ENCODE results near the gene CFAP53.

The CFAP53 gene

DNA sequence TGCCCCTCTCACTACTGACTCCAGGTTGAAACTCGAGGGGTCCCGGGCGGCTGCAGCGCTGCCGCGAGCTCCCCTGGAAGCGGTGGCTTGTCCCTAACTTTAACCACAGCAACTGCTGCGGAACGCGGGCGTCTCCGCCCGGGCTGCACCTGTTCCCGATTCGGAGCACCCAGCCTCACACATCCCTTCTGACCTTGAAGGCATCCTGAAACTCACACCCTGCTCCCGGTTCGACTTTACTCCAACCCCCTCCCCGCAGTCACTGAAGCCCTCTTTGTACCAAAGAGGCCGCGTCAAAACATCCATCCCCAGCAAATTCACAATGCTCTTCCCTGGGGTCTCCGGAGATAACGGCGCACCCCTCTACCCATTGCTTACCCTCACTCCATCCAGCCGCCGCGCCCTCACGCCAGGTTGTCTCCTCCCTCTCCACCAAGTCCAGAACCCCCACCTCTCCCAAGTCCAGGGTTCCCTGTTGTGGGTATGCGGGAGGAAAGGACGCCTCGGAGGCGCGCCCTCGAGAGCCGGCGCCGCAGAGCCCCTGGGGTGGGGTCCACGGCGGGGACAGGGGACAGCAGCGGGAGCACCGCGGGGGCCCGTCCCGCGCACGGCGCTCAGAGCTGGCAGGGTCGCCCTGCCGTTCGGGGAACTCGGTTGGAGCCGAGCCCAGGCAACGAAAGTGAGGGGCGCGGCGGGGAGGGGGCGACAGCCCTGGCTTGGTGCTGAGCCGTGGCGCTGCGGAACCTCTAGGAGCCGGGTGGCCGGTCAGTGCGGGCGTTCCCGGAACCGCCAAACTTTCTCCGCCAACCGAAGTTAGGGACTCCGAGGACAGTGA lies 72.3 kb downstream of the CFAP53 start:
- no peak for DNase-seq (ENCODE audit: low spot score)

DNA sequence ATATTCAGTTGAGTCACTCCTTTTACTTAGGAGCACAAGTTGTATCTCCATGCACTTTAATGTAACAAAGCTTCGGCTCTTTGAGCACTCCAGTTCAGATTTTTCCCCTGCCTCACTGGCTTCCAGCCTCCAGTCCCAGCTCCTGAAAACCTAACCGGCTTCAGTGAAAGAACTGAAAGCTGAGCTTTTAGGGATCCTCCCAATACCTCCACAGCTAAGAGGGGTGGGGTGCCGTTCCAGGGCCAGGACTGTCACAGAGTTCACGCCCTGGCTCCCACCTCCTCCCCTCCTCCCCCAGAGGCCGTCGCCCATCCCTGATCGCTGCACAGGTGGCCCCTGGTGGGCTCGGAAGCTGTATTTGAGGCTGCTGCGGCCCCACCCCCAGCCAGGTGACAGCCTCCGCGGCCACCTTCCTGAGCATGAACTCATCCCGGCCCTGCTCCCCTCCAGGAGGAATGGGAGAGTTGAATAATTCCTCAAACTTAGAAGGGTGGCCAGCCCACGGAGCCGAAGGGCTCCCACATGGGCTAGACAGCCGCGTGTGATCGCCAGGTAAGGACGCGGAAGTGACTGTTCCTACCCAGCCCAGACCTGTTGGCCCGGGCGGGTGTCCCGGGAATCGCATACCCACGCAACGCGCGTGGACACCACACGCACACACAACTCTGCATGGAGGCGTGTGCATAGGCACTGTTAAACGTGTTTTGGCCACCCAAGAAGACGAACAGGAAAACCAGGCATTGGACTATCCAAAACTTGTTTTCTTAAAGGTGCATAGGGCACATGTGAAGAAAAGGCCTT lies 73.1 kb downstream of the CFAP53 start:
- no peak for DNase-seq (ENCODE audit: low spot score)

DNA sequence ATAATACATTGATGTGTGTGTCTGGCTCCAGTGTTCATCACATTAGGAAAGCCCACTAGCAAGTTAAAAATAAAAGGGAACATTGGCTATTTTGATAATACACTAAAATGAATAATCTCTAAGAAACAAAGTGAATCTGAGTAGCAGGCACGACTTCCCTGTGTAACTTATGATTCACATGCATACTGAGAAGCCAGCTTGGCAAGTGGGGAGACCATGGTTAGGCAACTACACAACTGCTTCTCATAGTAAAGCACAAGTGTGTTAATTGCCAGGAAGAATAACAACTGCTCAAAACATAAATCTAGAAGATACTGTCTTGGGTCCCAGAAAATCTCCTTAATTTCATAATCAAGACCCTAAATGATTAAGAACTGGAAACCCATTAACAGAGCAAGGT lies 75.4 kb downstream of the CFAP53 start:
- no peak for DNase-seq (ENCODE audit: low spot score)

DNA sequence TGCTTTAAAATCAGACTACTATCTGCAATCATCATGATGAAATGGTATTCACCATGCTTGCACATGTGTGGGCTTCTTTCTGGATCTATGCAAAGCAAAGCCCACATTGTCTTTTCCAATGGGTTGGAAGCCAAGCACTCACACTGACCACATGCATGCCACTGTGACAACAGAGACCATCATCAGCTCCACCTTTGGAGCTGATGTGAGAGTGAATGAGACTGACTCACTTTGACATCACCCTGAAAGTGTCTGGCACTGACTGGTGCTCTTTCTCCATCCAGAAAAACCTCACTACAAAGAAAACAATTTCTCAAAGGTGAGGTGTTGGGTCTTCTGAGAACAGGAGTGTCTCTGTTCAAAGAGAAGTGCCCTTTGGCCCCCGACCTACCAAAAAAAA lies 76.1 kb downstream of the CFAP53 start:
- DNase-seq (ENCODE audit: low spot score), result no peak

DNA sequence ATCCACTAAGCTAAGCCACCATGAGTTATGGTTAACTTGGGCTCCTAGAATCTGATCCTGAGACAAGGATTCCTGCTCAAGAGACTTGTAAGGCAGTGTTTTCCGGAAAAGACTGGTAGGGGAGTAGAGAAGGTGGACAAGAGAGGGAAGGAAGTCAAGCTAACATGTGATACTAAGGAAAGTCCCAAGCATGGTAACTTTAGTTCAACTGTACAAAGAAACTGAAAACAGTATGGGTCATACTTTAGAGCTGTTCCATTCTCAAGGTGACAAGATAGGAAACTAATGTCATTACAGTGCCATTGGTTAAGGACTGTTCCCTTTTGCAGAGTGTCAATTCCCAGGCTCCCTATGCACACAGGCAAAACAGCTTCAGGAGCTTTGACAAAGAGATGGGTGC lies 77.1 kb downstream of the CFAP53 start:
- DNase-seq (ENCODE audit: low spot score), result no peak

DNA sequence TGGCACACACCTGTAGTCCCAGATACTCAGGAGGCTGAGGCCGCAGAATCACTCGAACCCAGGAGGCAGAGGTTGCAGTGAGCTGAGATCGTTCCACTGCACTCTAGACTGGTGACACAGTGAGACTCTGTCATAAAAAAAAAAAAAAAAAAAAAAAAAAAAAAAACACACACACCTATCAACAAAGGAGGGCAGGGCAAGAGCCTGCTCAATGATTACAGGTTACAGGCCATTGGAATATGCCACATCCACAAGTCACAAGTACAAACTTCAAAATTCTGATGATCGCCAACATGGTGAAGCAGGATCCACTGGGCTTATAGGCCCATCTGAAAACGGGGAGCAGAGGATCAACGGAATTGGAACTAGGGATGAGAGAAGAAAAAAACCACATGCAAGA lies 77.6 kb downstream of the CFAP53 start:
- no peak for DNase-seq (ENCODE audit: low spot score)

DNA sequence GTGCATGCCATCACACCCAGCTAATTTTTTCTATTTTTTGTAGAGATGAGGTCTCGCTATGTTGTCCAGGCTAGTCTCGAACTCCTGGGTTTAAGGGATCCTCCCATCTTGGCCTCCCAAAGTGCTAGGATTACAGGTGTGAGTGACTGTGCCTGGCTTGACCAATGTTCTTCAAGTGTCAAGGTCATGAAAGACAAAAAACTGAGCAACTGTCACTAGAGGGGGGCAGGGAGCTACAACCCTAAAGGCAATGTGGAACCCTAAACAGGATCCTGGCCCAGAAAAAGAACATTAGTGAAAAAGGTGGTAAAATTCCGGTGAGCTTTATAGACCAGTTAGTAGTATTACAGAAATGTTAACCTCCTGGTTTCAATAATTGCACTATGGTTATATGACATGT lies 78.6 kb downstream of the CFAP53 start:
- no peak for DNase-seq (ENCODE audit: low spot score)

DNA sequence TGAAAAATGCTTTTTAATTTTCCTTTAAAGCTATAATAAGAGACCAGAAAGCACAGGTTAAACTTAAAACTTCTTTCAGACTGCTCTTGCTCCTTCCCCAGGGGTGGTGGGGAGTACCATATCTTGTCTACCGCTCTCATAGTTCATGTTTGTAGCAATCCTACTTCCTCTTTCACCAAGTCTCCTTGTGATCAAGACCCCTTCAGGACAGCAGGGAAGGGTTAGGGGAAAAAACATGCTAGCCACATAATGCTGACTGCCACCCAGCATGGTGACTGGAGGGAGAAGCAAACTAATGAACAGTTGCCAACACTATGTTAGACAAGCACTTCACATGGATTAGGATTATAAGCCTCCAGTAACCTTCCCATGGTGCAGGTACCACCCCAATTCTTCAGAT lies 79.9 kb downstream of the CFAP53 start:
- DNase-seq (ENCODE audit: low spot score), result no peak

DNA sequence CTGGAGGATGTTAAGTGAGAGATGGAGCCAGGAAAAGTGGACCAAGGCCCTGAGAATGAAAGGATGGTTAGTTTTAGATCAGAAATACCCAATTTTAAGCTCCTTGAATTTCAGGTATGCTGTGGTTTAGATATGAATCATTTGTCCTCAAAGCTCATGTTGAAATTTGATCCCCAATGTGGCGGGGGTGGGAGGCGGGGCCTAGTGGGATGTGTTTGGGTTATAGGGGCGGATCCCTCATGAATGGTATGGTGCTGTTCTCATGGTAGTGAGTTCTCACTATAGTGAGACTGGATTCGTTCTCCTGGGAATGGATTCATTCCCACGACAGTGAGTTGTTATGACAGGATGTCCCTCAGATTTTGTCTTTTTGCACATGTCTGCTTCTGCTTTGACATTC lies 82.7 kb downstream of the CFAP53 start:
- no peak for DNase-seq (ENCODE audit: low spot score)

DNA sequence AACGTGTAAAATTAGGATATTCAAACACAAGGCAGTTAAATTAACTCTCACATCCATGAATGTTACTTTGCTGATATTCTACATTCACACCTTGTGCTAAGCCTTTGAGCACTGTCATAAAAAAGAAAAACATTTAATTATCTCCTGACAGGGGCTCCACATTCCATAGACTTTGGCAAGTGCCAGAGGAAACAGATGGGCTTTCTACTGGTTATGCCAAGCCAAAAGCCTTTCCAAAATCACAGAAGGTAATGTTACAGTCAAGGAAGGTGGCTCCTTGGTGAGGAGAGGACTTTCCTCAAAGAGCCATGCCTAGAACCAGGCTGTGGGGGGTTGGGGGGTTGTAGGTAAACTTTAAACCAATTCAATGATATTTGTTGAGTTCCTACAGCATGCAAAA lies 83.8 kb downstream of the CFAP53 start:
- no peak for DNase-seq (ENCODE audit: low spot score)

DNA sequence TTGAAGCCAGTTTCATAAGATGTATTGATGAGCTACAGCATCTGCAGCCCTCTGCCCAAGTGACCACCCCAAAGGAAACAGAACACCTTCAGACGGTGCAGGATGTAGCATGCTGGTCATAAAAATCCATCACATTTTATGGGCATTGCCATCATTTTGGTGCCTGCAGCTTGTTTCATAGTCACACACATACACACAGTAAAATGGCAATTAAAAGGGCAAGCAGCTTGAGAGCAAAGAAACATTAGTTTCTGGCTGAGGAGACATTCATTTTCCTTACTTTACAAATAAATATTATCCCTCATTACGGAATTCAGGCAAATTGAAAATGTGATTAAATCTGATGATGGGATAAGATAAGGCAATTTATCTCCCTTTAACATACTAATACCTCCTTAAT lies 84.7 kb downstream of the CFAP53 start:
- no peak for DNase-seq (ENCODE audit: low spot score)

DNA sequence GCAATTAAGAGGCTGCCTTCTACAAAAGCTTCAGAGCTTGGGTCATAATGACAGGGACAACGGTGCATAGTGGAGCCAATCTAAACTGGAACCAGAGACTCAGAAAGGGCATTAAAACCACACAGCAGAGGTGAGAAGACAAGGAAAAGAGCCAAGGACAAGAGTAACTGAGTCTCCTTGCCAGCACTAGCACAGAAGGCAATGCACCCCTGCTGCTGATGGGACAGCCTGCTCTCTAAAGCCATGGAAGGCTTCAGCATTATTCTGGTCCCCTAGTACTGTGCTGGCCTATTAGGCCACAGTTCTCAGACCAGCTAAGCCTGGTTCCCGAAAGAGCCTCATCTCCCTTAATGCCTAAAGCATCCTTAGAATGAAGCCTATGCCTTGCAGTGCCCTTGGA lies 86.8 kb downstream of the CFAP53 start:
- DNase-seq (ENCODE audit: low spot score), result no peak

DNA sequence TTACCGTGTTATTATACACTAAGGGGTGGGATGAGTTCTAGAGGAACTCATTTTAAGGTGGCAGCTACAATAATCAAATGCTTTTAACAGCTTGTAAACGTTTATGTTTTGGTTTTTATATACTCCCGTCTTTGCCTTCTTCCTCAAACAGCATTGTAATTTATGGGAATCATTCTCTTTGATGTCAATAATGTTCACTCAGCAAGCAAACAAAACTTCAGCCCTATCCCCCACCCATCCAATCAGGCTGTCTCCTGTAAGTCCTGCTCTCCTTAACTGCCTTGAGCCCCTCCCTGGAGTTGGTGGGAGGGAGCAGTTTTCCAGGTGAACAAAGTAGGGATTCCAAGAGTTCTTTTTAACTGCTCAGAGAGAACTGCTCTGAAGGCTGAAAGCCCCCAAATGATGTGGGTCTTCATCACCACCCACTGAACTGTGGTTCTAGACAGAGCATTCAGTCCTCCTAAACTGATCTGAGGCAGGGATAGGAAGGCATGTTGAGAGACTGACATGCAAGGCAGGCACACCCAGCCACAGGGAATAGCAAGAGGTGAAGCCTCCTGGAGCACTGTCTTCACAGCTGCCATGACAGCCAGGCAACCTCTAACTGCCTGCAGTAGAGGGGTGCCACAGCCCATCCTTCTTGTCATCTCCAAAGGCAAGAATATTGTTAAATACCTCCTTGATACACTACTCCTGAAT lies 88.9 kb downstream of the CFAP53 start:
- DNase-seq (ENCODE audit: low spot score), result no peak
